ENCODE measurements around the gene OR1N1.
"Not testable (repeated sequence)": the region's sequence is repeated elsewhere in the genome, so short reads cannot be mapped to it uniquely, and the experiment has no call there.

OR1N1 gene, protein sequence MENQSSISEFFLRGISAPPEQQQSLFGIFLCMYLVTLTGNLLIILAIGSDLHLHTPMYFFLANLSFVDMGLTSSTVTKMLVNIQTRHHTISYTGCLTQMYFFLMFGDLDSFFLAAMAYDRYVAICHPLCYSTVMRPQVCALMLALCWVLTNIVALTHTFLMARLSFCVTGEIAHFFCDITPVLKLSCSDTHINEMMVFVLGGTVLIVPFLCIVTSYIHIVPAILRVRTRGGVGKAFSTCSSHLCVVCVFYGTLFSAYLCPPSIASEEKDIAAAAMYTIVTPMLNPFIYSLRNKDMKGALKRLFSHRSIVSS

DNA sequence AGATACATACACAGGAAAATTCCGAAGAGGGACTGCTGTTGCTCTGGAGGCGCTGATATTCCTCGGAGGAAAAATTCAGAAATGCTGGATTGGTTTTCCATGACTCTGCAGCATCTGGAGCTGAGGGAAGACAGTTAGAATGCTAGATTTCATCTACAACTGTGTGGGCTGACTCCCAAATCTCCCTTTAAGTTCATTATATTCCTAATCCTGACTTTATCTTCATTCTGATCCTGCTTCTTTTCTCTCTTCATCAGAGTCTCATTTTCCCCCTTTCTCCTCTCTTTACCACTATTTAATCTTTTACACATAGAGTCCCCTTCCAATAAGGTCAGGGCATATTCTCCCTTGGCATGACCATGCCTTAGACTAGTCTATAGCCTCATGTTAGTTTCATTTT is at the start of gene OR1N1:
OR1N1 (minus strand) TSS at position 101 of the 400 bp plus-strand sequence; CDS start at position 101, 0 bp downstream.
- DNase-seq: no peak

DNA sequence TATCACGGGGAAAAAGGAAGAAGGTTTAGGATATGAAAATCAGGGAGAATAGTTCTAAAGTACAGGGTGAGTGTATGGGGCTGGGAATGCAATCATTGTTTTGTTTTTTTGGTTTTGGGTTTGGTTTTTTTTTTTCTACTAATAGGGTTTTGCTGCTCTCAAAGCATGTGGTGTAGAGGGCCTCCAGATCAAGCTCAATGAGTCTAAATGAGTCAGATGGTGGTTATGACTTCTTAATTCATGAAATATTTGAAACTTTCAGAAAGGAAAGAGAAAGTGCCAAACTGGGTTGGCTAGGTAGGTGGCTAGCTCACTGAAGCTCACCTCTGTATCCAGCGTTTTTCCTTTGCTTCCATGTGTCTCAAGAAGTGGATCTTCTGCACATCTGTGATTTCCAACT is 45.4 kb upstream of the OR1N1 start:
- no peak for DNase-seq

DNA sequence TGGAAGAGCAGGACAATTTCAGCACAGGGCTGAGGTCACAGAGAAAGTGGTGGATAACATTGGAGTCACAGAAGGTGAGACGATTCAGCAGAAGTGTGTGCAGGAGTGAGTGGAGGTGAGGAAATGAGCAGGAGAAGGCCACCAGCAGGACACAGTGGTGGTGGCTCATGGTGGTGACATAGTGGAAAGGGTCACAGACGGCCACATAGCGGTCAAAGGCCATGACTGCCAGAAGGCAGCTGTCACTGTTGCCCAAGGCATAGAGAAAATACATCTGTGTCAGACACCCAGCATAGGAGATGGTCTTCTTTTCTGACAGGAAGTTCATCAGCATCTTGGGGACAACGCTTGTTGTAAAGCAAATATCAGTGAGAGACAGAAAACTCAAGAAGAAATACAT is 40.8 kb upstream of the OR1N1 start:
- DNase-seq: no peak

DNA sequence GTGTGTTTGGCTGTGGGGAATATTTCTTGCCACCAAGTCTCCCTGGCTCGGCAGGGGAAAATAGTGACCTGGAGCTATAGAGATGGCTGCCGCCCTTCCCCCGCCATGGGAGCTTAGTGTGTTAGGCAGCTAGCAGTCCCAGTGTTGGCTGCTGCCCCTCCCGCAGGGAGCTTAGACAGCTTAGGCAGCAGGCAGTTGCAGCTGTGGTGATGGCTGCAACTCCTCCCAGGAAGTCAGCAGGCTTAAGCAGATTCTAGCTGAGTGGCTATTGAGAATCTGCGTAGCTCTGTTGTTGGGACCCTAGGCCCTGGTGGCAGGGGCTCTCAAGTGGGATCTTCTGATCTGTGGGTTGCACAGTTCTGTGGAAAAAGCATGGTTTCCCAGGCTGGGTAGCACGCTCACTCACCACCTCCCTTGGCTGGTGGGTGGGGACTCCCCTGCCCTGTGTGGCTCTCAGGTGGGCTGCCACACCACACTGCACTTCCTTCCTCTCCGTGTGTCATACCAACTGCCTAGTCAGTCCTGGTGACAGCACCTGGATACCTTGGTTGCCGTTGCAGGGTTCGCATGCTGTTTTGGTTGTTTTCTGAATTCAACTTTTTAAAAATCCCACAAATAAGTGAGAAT is 35.2 kb upstream of the OR1N1 start:
- no peak for DNase-seq

DNA sequence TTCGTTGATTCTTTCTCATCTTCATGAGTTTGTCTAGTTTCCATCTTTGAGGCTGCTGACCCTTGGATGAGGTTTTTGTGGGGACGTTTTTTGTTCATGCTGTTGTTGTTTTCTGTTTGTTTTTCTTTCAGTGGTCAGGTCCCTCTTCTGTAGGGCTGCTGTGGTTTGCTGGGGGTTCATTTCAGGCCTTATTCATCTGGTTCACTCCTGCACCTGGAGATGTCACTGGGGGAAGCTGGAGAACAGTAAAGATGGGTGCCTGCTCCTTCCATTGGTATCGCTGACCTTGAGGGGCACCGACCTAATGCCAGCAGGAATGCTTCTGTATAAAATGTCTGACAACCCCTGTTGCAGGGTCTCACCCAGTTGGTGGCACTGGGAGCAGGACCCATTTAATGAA is 34.4 kb upstream of the OR1N1 start:
- no peak for DNase-seq

DNA sequence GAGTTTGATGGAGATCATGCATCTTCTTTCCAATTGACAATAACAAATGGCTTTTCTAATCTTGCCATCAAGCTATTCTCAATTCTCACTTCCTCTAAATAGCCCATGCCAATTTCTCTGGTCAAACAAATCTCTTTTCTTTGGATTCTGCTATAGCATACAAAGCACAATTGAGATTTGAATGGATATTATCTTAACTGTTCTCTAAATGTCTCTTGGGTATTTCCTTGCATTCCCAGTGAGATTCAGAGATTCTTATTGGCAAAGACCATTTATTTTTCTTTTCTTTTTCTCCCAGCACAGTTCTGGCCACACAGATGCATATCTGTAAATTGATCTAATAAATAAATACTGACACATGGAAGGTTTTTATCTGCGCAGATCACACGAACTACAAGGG is 25.7 kb upstream of the OR1N1 start, which contains the start of gene OR1N2:
OR1N2 (plus strand) TSS at position 301 of the 400 bp plus-strand sequence. CDS start 100 bp downstream, outside the sequence.
- DNase-seq: no peak

DNA sequence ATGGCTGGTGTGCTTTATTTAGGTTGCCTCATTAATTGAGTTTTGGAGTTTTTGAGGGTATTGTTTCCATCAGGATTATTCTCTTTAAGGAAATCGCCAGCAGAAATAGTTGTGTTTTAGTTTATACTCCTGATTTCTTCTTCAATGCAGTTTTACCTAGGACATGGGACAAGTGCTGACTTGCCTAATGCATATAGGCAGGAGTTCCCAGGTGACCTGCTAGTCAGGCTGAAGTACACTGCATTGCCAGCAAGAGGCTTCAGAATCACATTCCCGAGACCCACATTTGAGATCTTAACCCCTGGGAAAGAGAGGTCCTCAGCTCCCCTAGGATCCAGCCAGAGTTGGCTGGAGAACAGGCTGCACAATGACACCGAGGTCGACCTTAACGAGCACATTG is 24.3 kb upstream of the OR1N1 start:
- no peak for DNase-seq

DNA sequence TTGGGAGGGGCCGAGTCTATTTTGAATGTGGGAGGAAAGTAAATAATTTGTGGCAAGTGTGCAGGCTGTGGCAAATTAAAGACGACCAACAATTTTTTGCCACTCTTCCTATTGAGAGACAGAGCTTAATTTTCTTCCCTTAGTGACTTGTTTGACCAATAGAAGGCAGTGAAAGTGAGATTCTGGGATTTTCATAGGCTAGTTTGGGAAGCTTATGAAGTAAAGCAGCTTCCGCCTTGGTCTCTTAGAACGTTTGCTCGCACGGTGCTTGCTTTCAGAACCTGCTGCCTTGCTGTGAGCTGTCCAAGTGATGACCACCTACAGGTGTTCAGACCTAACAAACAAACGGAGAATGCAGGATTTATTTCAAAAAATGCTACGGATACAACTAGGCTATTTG is 19.1 kb upstream of the OR1N1 start:
- no peak for DNase-seq

DNA sequence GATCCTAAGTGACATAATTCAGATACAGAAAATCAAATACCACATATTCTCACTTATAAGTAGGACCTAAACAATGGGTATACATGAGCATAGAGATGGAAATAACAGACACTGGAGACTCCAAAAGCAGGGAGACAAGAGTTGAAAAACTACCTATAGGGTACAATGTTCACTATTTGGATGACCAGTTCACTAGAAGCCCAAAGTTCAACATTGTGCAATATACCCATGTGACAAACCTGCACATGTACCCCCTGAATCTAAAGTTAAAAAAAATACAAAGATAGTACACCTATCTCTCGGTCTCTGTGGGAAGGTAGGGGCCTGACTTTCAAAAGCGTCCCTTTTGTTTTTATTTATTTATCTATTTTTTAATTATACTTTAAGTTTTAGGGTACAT is 11.7 kb upstream of the OR1N1 start:
- DNase-seq: no peak

DNA sequence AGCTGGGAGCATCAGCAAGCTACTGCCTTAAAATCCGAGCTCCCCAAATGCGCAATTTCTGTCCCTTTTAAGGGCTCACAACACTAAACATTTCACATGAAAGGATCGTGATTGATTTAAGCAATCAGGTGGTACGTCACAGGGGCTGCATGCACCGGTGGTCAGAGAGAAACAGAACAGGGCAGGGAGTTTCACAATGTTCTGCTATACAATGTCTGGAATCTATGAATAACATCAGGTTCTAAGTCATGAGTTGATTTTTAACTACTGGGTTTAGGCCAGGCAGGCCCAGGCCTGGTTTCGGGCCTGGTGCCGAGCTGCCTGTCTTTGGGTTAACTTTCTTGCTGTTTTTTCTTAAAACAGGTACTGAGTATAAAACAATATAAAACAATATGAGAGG is 10.0 kb upstream of the OR1N1 start:
- DNase-seq: not testable (repeated sequence)

DNA sequence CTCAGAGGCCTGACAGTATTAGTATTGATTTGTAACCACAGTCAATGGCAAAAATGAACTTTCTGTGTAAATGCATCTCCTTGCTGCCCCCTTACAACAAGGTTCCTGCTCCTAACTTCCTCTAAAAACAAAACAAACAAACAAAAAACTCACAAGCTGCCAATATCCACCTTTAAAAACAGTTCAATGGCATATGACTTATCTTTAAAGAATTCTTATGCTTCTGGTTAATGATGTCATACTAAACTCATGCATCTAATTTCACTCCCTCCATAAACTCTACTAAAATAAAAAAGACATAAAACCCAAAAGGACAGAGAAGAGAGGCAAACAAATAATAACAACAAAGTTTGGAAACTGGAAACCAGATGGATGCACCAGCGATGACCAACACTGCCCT is 9.0 kb upstream of the OR1N1 start:
- no peak for DNase-seq

DNA sequence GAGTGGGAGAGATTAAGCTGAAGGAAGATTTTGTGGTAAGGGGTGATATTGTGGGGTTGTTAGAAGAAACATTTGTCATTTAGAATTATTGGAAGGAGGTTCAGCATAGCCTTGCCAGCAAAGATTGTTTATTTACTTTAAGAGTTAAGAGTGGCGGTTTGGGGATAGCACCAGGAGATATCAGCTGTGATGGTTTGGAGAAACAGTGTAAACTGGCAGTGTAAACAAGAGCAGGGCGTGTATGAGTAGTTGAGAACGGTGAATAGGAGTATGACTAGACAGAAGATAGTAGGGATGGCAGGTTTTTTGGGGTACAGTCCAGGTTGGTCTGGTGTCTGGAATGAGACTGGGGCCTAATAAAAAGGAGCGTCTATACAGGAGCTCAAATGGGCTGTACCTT is 4.1 kb upstream of the OR1N1 start:
- DNase-seq: not testable (repeated sequence)

DNA sequence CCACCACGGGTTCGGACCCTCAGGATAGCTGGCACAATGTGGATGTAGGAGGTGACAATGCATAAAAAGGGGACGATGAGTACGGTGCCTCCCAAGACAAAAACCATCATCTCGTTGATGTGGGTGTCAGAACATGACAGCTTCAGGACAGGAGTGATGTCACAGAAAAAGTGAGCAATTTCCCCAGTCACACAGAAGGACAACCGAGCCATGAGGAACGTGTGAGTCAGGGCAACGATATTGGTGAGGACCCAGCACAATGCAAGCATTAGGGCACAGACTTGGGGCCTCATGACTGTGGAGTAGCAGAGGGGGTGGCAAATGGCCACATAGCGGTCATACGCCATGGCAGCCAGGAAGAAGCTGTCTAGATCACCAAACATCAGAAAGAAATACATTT is 491 bp downstream of the OR1N1 start:
- no peak for DNase-seq

DNA sequence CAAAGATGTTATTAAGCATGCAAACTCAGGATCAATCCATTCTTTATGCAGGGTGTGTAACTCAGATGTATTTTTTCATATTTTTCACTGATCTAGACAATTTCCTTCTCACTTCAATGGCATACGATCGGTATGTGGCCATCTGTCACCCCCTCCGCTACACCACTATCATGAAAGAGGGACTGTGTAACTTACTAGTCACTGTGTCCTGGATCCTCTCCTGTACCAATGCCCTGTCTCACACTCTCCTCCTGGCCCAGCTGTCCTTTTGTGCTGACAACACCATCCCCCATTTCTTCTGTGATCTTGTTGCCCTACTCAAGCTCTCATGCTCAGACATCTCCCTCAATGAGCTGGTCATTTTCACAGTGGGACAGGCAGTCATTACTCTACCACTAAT is 7.7 kb downstream of the OR1N1 start:
- DNase-seq: no peak

DNA sequence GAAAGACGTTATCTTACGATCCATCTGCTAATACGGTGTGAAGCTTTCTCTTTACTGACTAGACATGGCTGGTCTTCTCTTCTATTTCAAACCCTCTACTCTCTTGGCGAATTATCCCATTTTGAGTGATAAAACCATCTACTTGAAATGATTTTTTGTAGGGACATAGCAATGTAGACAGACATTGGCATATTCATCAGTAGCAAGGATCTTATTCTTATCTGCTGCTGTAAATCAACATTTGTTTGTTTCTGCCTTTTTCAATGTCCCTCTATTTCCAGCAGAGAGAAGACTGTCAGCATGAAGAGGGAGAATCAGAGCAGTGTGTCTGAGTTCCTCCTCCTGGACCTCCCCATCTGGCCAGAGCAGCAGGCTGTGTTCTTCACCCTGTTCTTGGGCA is 8.3 kb downstream of the OR1N1 start, which contains the start of gene OR1J4:
OR1J4 (plus strand) TSS at position 301 of the 400 bp plus-strand sequence; CDS start at position 301, 0 bp downstream.
- DNase-seq: no peak

DNA sequence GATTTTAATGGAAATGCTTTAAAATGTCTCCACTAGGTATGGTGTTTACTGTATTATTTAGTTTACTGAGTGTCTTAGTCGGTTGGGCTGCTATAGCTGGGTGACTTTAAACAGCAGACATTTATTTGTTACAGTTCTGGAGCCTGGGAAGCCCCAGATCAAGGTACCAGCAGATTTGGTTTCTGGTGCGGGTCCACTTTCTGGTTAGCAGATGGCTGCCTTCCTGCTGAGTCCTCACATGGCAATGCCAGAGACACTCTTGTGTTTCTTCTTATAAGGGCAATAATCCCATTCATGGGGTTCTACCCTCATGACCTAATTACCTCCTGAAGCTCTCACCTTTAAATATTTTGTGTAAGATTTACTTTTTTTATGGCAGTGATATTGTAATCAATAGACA is 8.9 kb downstream of the OR1N1 start:
- no peak for DNase-seq

DNA sequence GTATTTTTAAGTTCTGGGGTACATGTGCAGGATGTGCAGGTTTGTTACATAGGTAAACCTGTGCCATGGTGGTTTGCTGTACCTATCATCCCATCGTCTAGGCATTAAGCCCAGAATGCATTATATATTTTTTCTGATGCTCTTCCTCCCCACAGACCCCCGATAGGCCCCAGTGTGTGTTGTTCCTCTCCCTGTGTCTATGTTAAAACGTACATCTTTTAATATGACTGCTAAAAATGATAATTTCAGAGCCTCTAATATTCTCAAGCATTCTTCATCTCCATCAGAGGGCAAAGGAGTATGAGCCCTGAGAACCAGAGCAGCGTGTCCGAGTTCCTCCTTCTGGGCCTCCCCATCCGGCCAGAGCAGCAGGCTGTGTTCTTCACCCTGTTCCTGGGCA is 16.6 kb downstream of the OR1N1 start, which contains the start of gene OR1J2:
OR1J2 (plus strand) TSS at position 301 of the 400 bp plus-strand sequence; CDS start at position 301, 0 bp downstream.
- DNase-seq: no peak

DNA sequence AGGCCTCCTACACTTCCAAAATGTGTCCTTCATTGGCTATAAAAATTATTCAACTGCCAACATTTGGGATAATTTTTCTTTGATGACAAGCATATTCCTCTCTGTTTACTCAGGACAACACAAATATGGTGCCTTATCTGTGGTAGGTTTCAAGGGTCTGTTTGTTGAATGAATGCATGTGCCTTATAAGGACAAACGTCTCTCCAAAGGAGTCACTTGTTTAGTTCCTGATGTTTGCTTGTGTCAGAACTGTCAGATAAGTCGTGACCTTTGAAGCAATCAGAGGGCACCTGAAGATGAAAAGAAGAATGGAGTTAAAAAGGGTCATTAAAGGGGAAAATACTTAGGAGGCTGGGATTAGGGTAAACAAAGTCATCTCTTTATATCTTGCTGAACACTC is 20.1 kb downstream of the OR1N1 start:
- no peak for DNase-seq

DNA sequence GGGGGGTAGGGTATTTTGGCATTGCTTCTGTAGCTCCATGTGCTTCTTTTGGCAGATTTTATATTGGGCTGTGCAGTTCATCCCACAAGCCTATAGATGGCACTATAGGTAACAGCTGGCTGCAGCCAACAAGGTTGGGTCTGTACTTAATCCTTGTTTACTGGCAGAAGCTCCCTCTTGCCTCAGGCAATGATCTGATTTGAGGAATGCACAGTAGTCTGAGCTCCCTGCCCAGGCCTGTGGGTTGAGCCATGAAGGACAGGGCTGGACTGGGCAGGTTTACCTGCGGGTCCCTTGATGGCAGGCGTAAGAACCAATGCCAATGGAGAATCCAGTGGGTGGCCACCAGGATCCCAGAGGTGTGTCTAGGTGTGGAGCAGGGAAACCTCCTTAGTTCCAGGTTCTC is 28.2 kb downstream of the OR1N1 start:
- peak; percentile 0 for DNase-seq

DNA sequence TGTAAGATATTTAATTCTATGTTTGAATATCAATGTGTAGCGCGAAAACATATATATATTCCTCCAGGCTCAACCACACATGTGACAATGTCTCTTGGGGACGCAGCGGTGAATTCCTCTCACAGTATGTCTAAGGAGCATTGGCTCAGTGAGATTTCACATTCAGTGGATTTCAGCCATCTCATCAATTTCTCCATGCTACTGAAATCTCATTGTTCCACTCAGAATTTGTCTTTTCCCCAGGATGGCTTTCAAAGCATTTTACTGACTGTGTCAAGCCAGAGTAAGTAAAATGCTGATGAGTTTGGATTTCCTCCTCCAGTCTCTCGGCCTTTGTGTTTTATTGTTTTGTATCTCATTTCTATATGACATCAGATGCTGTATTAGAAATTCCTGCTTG is 48.0 kb downstream of the OR1N1 start:
- DNase-seq: no peak

DNA sequence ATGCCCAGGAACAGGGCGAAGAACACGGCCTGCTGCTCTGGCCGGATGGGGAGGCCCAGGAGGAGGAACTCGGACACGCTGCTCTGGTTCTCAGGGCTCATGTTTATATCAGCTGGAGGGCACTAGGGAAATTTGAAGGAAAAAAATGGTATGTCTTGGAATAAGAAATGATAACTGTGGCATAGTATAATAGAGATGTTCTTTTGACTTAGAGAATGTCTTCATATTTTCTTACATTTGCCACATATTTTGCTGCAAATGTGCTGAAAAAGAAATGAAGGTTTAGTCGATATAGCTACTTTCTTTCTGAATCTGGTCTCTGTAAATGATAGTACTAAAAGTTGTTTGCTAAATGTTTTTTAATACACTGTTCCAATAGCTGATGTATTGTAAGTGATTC is 49.3 kb downstream of the OR1N1 start, which contains the start of gene OR1J1:
OR1J1 (minus strand) TSS at position 101 of the 400 bp plus-strand sequence; CDS start at position 101, 0 bp downstream.
- no peak for DNase-seq

DNA sequence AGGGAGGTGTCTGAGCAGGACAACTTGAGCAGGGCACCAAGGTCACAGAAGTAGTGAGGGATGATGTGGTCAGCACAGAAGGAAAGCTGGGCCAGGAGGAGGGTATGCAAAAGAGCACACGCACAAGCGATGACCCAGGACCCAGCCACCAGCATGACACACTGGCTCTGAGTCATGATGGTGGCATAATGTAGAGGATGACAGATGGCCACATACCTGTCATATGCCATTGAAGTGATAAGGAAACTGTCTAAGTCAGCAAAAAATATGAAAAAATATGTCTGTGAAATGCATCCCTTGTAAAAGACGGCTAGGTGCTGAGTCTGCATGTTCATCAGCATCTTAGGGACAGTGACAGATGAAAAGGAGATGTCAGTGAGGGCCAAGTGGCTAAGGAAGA is 49.7 kb downstream of the OR1N1 start:
- no peak for DNase-seq

All from DMS 273 treated with DMSO at 0.1 percent for 48 hours (cell line).